AG04450 (cell line): ENCODE results near the gene GAS2. TPM values are rescaled to one million over a fixed set of nuclear protein-coding genes. Genes with fewer than 3 reads are reported as not detected.

Experiments used
- CTCF ChIA-PET: fragments of 300-600, 350-600 bp; formaldehyde crosslinking; extraction: SDS; loops from one replicate; lab custom pipeline; 2022; ENCODE audit warnings: antibody characterized with exemption, inconsistent platforms; lab: Charles Lee
- POLR2A ChIA-PET: fragments of 350-600 bp; formaldehyde crosslinking; extraction: SDS; loops from one replicate; lab custom pipeline; 2021; ENCODE audit warnings: antibody characterized with exemption, inconsistent platforms; lab: Yijun Ruan, JAX
- DNase-seq: peaks from one replicate; pipeline ENCODE4 v3.0.0-alpha.2; 2011; ENCODE audit warnings: low read depth, low spot score
- H3K27ac ChIP-seq: one replicate; pipeline ENCODE4 v1.5.1; 2012; ENCODE audit warnings: low read depth, low read length, control low read depth
- H3K27me3 ChIP-seq: one replicate; pipeline ENCODE4 v1.6.0; 2012; ENCODE audit warnings: low read length; ENCODE audit not compliant: control insufficient read depth, insufficient read depth
- H3K4me3 ChIP-seq: 2 replicates; pipeline ENCODE4 v1.5.1; 2011; ENCODE audit warnings: mild to moderate bottlenecking, low read depth, low read length, control low read depth
- H3K9me3 ChIP-seq: 2 replicates; pipeline ENCODE4 v1.5.1; 2012; ENCODE audit warnings: low read length; ENCODE audit not compliant: control insufficient read depth, insufficient read depth
- CTCF ChIP-seq: IDR thresholded peaks from 2 replicates; pipeline ENCODE4 v1.5.1; 2011; ENCODE audit warnings: low read depth, low read length, control low read depth, inconsistent platforms
- polyA plus RNA-seq: library from polyadenylated mRNA; depleted of rRNA; stranded (reverse); fragments of >200 nt; gene quantifications from 2 replicates; pipeline ENCODE4 v1.2.3, GENCODE V29; 2011

Gene GAS2
- polyA plus RNA-seq, 1 experiment = 0.67 TPM

GRCh38 chr11:22707119-22707899 lies 40.9 kb downstream of the GAS2 start:
- POLR2A ChIA-PET = no interaction called here
- no peak overlapping the region for H3K27ac ChIP-seq
- no peak overlapping the region for H3K4me3 ChIP-seq
- H3K9me3 ChIP-seq = no peaks in the 10 kb centered on the region
- no peaks in the 10 kb centered on the region for H3K27me3 ChIP-seq
- peak; percentile 61 for DNase-seq
- TF ChIP-seq CTCF = no peak
- CTCF ChIA-PET = interaction anchor here (0.9 kb wide), 1 partner anchor 80 kb away, joined by 4 read pairs; no protein-coding TSS in a partner anchor

GRCh38 chr11:22711071-22711770 lies 44.8 kb downstream of the GAS2 start:
- POLR2A ChIA-PET = no interaction called here
- CTCF ChIA-PET = no interaction called here

GRCh38 chr11:22711880-22712279 lies 45.5 kb downstream of the GAS2 start:
- H3K9me3 ChIP-seq = no peaks in the 10 kb centered on the region
- ChIA-PET CTCF (no interaction called here), POLR2A (no interaction called here)
- no peak for DNase-seq
- H3K27ac ChIP-seq = no peak overlapping the region
- TF ChIP-seq CTCF = no peak
- H3K4me3 ChIP-seq = no peak overlapping the region
- no peaks in the 10 kb centered on the region for H3K27me3 ChIP-seq

More at GRCh38 chr11:22711071-22711770, 44.8 kb downstream of the GAS2 start:
- TF ChIP-seq CTCF = no peak
- H3K9me3 ChIP-seq = no peaks in the 10 kb centered on the region
- no peaks in the 10 kb centered on the region for H3K27me3 ChIP-seq
- no peak overlapping the region for H3K4me3 ChIP-seq
- no peak for DNase-seq
- no peak overlapping the region for H3K27ac ChIP-seq

GRCh38 chr11:22713336-22713735 lies 46.9 kb downstream of the GAS2 start:
- Histone ChIP-seq H3K9me3 (no peaks in the 10 kb centered on the region), H3K27ac (no peak overlapping the region), H3K4me3 (no peak overlapping the region), H3K27me3 (no peaks in the 10 kb centered on the region)
- no peak for TF ChIP-seq CTCF
- POLR2A ChIA-PET = no interaction called here
- DNase-seq = no peak
- CTCF ChIA-PET = no interaction called here

- Histone ChIP-seq H3K27me3 (no peaks in the 10 kb centered on the region), H3K4me3 (no peak overlapping the region), H3K9me3 (no peaks in the 10 kb centered on the region), H3K27ac (no peak overlapping the region)
- TF ChIP-seq CTCF = no peak
- ChIA-PET POLR2A (no interaction called here), CTCF (no interaction called here)
- no peak for DNase-seq
Measured at GRCh38 chr11:22715971-22716370, 49.6 kb downstream of the GAS2 start.
